ENCODE data around the gene CC2D1A. TPM values are rescaled to one million over a fixed set of nuclear protein-coding genes. Genes with fewer than 3 reads are reported as not detected.
"Not testable (repeated sequence)": the region's sequence is repeated elsewhere in the genome, so short reads cannot be mapped to it uniquely, and the experiment has no call there.

Gene CC2D1A
- polyA plus RNA-seq, 1 donor = 16.3 TPM

GRCh38 chr19:13962699-13963602 is 57.0 kb downstream of the CC2D1A start:
- DNase-seq = peak; percentile 70

- no peak for DNase-seq
These were observed 57.7 kb downstream of the CC2D1A start for GRCh38 chr19:13963603-13964105.

- DNase-seq = no peak
These were observed 58.8 kb downstream of the CC2D1A start for GRCh38 chr19:13964776-13965175.

- no peak for DNase-seq
These were observed 59.4 kb downstream of the CC2D1A start for GRCh38 chr19:13965377-13965896.

- no peak for DNase-seq
These were observed 60.1 kb downstream of the CC2D1A start for GRCh38 chr19:13965926-13966683.

- DNase-seq = no peak
These were observed 60.7 kb downstream of the CC2D1A start for GRCh38 chr19:13966684-13967128.

- not testable (repeated sequence) for DNase-seq
These were observed 61.2 kb downstream of the CC2D1A start for GRCh38 chr19:13967206-13967605.

- DNase-seq = no peak
These were observed 62.5 kb downstream of the CC2D1A start for GRCh38 chr19:13968383-13968935.

GRCh38 chr19:13968999-13969398 is 63.0 kb downstream of the CC2D1A start:
- no peak for DNase-seq

GRCh38 chr19:13969897-13970296 is 63.9 kb downstream of the CC2D1A start:
- no peak for DNase-seq

- not testable (repeated sequence) for DNase-seq
These were observed 65.9 kb downstream of the CC2D1A start for GRCh38 chr19:13971868-13972267.

- DNase-seq = no peak
These were observed 66.6 kb downstream of the CC2D1A start for GRCh38 chr19:13972368-13973155.

- DNase-seq = not testable (repeated sequence)
These were observed 67.5 kb downstream of the CC2D1A start for GRCh38 chr19:13973479-13973878.

GRCh38 chr19:13974073-13974472 is 68.1 kb downstream of the CC2D1A start:
- no peak for DNase-seq

- no peak for DNase-seq
These were observed 69.9 kb downstream of the CC2D1A start for GRCh38 chr19:13975870-13976269.

- DNase-seq = no peak
These were observed 70.4 kb downstream of the CC2D1A start for GRCh38 chr19:13976446-13976845.

GRCh38 chr19:13977803-13978202 is 71.8 kb downstream of the CC2D1A start:
- DNase-seq = no peak

GRCh38 chr19:13978351-13979243 is 72.6 kb downstream of the CC2D1A start:
- DNase-seq = peak; percentile 87

- DNase-seq = no peak
These were observed 73.2 kb downstream of the CC2D1A start for GRCh38 chr19:13979244-13979615.

- no peak for DNase-seq
These were observed 73.7 kb downstream of the CC2D1A start for GRCh38 chr19:13979686-13980085.

- no peak for DNase-seq
These were observed 74.3 kb downstream of the CC2D1A start for GRCh38 chr19:13980340-13980739.

Measured in hindlimb muscle (tissue), 1 donor.